Activated CD4-positive, alpha-beta T cell treated with anti-CD3 and anti-CD28 coated beads for 1 hour (primary cell): Measurements from ENCODE around the gene CDKAL1.
"Not testable (repeated sequence)": the region's sequence is repeated elsewhere in the genome, so short reads cannot be mapped to it uniquely, and the experiment has no call there.

ENCODE experiments used
- DNase-seq: peaks from one replicate; pipeline ENCODE4 v3.0.0-alpha.2; 2020

The CDKAL1 gene

DNA sequence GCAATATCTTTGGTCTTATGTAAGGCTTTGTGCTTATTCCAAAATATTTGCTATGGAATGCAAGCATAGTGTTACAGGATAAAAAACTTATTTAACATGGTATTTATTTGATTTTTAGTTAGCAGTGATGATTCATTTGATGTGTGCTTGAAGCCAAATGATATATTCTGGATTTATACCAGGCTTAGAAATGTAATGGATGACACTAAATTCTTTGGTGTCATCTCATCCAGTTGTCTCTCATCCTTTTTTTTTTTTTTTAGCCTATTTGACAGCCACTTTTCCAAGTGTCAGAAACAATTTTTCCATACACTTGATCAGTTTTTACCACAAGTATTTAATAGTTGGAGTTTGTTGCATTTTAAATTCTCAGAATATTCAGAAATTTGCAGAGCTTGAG lies 515.3 kb downstream of the CDKAL1 start:
- no peak for DNase-seq

DNA sequence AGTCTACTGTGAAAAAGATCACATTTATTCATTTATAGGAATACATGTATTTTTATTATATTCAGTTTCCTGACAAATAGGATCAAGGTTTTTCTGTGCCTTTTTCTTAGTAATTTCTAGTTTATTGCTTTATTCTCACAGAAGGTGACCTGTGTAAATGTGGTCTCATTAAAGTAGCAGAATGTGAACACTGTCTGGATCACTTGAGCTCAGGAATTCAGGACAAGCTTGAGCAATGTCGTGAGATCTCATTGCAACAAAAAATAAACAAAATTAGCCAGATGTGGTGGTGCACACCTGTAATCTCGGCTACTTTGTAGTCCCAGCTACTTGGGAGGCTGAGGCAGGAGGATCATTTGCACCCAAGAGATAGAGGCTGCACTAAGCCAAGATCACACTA lies 516.7 kb downstream of the CDKAL1 start:
- no peak for DNase-seq

GRCh38 chr6:21051777-21052176 lies 517.5 kb downstream of the CDKAL1 start:
- no peak for DNase-seq

DNA sequence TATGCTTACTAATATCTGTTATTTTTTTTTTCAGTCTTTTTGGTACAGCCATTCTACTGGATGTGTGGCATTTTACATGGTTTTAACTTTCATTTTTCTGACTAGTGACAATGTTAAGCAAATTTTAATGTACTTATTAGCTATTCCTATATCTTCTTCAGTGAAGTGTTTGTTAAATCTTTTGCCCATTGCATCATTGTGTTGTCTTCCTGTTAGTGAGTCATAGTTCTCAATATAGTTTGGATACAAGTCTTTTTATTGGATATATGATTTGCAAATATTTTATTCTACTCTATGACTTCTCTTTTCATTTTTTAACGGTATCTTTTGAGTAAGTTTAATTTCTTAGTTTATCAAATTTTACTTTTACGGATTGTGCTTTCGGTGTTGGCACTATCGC lies 519.4 kb downstream of the CDKAL1 start:
- DNase-seq = no peak

DNA sequence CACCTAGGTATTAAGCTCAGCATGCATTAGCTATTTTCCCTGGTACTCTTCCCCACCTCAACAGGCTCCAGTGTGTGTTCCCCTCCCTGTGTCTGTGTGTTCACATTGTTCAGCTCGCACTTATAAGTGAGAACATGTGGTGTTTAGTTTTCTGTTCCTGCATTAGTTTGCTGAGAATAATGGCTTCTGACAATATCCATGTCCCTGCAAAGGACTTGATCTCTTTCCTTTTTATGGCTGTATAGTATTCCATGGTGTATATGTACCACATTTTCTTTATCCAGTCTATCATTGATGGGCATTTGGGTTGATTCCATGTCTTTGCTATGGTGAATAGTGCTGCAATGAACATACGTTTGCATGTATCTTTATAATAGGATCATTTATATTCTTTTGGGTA lies 521.2 kb downstream of the CDKAL1 start:
- not testable (repeated sequence) for DNase-seq

GRCh38 chr6:21061892-21062291 lies 527.6 kb downstream of the CDKAL1 start:
- DNase-seq = no peak

- no peak for DNase-seq
These were observed 530.6 kb downstream of the CDKAL1 start for GRCh38 chr6:21064756-21065340.

- no peak for DNase-seq
These were observed 533.3 kb downstream of the CDKAL1 start for GRCh38 chr6:21067521-21067920.

- no peak for DNase-seq
These were observed 536.4 kb downstream of the CDKAL1 start for GRCh38 chr6:21070620-21071019.

DNA sequence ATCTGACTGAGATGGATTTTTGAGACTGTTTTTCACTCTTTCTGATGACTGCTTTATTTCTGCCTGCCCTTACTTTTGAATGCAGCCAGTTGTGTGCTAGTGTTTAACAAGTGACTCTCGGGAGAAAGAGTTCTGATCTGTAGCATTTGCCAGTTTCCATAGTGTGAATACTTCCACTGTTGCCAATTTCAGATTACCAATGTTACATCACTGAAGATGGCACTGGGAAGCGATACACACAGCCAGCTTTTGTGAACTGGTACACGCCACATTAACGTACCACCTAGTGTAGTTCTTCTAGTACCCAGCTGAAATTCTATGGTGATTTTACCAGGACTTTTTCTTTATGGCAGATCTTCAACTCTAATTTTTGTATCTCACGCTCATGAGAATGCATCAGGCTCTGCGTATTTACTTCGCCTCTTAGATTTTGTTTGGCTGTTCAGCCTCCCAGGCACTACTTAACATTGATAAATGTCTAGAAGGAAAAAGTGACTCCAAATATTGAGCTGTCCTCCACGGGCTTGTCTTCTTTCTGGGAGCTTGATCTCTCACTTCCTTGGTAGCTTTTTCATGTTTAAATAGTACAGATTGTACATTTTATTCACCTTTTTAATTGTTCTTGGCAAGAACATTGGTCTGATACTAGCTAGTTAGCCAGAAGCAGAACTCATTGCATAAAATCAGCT lies 537.7 kb downstream of the CDKAL1 start:
- no peak for DNase-seq

DNA sequence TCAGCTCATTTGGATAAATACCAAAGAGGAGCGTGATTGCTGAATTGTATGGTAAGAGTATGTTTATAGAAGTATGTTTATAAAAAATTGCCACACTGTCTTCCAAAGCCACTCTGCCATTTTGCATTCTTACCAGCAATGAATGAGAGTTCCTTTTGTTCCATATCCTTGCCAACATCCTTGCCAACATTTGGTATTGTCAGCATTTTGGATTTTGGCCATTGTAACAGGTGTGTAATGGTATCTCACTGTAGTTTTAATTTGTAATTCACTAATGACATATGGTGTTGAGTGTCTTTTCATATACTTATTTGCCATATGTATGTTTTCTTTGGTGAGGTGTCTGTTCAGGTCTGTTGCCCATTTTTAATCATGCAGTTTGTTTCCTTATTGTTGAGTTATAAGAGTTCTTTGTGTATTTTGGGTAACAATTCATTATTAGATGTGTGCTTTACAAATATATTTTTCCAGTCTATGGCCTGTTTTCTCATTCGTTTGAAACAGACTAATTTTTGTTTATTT lies 539.1 kb downstream of the CDKAL1 start:
- no peak for DNase-seq

- DNase-seq = no peak
These were observed 540.2 kb downstream of the CDKAL1 start for GRCh38 chr6:21074484-21074883.

DNA sequence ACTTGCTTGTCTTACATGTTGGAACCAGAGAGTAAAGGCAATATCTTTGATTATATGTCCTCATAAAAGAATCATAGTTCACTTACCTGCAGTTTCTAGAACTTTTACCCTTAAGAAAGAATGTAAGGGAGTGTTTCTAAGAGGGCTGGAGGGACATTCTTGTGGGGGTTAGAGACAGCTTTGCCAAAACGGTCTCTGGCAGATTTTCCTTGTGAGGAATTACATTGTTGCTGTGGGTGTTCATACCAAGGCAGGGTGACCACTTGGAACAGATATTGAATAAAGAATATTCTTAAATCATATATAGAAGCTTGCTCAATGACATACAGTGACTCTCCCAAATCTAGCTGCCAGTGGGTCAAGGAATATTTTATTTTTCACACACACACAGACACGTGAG lies 541.7 kb downstream of the CDKAL1 start:
- no peak for DNase-seq

GRCh38 chr6:21078497-21078896 lies 544.2 kb downstream of the CDKAL1 start:
- DNase-seq = no peak

GRCh38 chr6:21079468-21080048 lies 545.3 kb downstream of the CDKAL1 start:
- DNase-seq = no peak

GRCh38 chr6:21080221-21080620 lies 546.0 kb downstream of the CDKAL1 start:
- DNase-seq = no peak

GRCh38 chr6:21082091-21082490 lies 547.8 kb downstream of the CDKAL1 start:
- no peak for DNase-seq

GRCh38 chr6:21083708-21084107 lies 549.5 kb downstream of the CDKAL1 start:
- DNase-seq = no peak

DNA sequence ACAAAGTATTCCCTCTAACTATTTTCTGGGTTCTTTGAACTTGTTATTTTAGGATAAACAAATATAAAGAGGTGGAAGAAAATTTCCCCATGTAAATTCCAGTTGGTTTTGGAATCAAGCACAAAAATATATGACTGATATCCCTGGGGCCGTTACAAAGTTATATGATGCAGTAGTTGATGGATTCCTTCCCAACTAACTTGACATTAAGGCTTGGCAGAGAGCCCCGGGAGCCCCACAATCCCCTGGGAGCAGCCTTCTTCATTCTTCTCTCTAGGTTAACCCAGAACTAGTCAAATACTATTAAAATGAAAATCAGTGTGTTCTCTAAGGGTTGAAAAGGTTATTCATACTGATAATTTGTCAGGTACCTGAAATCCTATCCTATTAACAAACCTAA lies 550.4 kb downstream of the CDKAL1 start:
- DNase-seq = no peak

DNA sequence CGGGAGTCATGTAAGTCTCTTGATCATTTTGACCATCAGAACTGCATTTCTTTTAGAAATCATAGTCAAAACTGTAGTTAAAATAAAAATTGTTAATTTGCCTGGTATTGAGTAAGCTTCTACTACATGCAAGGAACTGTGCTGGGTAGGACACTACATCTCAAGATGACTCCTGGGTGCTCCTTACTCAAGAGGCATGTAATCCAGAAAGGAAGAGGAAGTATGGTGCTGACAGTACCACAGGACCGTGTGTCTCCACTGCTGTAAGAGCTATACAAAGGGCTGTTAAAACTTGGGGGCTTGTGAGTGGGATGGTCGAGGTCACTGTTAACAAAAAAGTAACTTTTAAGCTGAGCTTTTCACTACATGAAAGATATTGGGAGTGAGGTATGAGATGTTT lies 551.0 kb downstream of the CDKAL1 start:
- no peak for DNase-seq

DNA sequence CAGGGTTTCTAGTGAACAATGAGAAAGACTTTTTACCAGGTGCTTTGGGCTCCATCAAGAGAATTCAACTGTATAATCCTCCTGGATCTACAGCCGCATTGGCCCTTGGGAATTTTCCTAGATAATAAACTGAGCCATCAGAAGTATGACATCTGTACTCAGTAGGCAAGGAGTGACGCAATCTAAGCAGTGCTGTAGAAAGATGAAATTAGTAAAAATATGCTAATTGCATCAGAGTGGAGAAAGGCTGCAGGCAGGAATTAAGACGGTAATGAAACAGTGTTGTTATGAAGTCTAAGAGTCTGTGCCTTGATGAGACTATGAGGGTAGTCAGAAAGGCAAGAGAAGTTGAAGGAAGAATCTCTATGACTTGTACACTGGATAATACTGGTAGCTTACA lies 551.4 kb downstream of the CDKAL1 start:
- no peak for DNase-seq

DNA sequence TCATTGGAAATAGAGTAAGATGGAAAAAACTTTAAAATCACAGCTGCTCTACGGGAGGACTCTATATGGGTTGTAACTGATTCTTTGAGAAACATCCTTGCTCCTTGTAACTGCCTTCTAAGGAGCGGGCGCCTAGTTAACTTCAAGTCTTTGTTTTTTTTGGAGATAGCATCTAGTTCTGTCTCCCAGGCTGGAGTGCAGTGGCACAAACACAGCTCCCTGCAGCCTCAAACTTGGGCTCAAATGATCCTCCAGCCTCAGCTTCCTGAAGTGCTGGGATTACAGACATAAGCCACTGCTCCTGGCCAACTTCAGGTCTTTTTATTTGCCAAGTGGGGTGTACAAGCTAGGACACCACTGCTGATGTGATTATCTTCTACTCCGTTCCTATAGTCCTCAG lies 552.9 kb downstream of the CDKAL1 start:
- DNase-seq = no peak

GRCh38 chr6:21091411-21091810 lies 557.2 kb downstream of the CDKAL1 start:
- DNase-seq = no peak

- DNase-seq = not testable (repeated sequence)
These were observed 558.0 kb downstream of the CDKAL1 start for GRCh38 chr6:21092231-21092772.
